NCI-H524 treated with DMSO at 0.1 percent for 48 hours (cell line): ENCODE measurements around the gene MITF.
"Not testable (repeated sequence)": the region's sequence is repeated elsewhere in the genome, so short reads cannot be mapped to it uniquely, and the experiment has no call there.

Experiments
- DNase-seq: peaks from one replicate; lab custom pipeline; 2025; lab: John Stamatoyannopoulos, UW

Gene MITF

DNA sequence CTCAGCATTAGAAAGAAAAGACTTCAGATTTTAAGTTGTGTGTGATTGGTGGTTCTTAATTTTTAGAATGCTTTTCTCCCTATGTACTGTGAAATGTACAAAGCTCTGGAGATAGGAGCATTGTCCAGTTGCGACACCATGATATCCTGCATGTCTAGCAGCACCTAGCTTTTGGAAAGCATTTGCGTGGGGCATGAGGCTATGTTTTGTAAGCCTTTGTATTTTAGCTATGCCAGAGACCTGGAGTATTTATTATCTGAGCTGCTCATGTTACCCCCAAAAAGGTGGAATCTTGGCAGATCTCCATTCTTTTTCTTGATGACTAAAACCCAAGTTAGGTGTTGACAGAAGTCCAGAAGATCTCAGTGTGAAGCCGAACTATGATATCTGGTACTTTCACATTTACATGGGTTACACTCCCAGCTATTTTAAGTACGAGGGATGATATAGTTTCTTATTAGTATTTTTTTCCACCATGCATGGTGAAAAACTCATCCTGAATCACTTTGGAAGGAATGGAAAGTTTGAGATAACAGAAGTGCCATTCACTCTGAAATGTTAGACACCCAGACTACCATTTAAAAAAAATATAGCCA, 133.6 kb downstream of the MITF start:
- DNase-seq, result no peak

DNA sequence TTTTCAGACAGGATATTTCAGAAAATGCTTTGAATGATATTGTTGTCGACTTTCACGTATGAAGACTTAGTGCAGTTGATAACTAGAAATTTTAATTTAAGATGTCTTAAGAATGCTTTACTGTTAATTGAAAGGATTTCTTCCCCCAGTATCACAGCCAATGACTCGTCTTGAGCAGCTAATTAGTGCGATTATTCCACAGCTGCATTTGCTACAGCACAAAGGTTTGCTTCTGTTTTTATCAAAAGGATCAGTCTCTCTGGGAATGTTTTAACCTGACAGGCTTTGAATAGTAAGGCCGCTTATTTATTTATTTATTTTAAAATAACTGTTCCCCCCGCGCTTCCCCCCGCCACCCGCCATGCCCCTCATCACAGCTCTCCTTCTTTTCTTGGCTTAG, 136.8 kb downstream of the MITF start:
- DNase-seq, result no peak

DNA sequence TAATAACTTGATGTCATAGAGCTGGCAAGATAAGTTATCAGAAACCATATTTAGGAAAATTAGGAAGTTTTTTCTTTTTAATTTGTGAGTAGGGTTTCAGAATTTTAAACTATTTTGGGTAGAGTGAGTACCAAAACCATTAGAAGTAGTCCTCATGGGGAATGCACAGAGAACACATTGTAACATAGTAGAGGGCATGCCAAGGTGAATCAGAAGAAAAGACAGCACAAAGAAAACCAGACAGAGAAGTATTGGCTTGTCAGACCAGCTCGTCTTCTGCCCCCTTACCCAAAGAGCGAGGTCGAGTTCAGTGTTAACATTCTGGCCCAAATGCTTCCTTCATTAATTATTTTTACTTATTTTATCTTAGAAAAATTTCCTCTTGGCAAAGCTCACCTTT, 139.0 kb downstream of the MITF start:
- no peak for DNase-seq

DNA sequence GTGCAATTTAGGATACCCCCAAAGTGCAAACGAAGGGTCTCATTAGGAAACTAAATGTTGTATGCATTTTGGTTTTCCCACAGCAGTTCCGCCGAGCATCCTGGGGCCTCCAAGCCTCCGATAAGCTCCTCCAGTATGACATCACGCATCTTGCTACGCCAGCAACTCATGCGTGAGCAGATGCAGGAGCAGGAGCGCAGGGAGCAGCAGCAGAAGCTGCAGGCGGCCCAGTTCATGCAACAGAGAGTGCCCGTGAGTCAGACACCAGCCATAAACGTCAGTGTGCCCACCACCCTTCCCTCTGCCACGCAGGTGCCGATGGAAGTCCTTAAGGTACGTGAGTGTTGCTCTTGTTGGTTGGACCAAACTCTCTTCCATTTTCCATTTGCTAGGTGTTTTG, 139.8 kb downstream of the MITF start:
- no peak for DNase-seq

DNA sequence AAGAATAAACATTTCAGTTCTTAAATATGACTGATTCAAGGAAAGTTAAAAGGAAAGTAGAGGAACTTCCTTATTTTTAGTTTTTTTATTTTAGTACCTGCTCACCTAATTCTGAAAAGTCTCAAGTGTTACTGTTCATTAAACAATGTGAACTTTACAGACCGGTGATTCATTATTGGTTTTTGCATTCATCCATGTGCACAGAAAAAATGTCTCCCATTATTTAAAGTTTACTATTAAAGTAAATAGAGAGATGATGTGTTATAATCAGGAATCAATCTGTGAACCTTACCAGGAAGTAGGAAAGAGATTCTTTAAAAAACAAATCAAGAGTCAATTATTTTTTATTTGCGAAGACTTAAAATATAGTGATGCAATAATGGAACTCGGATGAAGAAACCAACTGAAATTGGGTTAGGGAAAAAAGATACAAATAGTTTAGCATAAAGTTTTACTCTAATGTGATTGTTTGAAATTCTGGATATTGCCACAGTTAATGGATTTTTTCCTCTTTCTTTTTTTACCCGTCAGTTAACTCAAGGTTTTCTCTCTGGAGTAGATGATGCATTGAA, 140.9 kb downstream of the MITF start:
- DNase-seq, result no peak

DNA sequence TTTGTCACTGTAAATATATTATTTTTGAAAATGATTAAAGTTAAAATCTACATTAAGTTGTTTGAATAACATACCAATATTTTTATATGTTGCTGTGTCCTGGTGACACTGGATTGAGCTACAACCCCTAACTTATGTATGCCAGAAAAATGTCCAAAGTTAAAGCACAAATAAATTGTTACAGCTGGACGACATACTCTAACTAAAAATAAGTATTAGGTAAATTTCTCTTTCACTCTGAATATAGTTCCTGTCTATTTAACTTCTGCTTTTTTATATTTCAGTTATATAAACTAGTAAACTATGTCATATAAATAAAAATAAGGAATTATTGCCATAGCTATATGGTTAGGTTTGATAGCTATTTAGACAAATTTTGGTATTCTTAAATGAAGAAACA, 141.8 kb downstream of the MITF start:
- no peak for DNase-seq

DNA sequence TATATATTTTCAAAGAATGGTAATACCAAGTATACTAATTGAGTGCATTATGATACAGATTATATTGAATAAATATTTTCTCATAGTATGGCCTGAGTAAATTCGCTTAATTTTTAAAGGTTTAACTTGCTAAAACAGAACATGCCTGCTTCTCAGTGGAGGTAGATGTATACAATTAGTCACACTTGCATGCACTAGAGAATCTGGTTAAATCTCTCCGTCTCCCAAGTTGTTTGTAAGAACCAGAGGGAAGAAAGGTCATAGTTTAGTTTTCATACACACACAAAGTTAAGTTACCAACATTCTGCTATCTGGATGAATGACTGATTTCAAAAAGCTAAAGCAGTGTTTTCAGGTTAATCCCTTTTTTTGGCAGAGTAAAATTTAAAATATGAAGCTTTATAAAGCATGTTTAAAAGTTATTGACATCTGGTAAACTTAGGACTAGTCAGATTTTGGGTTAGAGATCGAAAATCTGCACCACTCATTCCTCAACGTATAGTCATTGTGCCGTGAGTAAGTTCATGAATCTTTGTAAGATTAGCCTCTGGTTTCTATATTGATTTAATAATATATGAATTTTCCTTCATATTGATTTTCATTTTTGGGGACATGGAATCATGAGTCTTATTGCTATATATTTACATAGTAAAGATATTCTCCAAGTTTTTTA, 142.6 kb downstream of the MITF start:
- no peak for DNase-seq

DNA sequence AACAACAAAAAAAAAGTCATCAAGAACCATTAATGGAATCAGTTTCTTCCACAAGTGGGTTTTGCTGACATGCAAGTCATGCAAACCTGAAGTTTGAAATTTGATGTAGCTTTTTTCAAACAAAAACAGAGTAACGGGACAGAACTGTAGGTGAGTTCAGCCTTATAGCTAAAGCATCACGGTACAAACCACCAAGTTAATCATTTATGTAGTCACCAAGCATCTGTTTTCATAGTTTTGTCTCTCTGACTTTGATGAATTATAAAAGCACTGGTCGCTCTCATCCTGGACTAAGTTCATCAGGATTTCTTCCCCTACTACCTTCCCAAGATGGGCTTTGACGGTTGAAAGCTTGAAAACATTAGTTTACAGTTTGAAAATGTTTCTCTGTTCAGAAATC, 143.3 kb downstream of the MITF start:
- DNase-seq, result no peak

DNA sequence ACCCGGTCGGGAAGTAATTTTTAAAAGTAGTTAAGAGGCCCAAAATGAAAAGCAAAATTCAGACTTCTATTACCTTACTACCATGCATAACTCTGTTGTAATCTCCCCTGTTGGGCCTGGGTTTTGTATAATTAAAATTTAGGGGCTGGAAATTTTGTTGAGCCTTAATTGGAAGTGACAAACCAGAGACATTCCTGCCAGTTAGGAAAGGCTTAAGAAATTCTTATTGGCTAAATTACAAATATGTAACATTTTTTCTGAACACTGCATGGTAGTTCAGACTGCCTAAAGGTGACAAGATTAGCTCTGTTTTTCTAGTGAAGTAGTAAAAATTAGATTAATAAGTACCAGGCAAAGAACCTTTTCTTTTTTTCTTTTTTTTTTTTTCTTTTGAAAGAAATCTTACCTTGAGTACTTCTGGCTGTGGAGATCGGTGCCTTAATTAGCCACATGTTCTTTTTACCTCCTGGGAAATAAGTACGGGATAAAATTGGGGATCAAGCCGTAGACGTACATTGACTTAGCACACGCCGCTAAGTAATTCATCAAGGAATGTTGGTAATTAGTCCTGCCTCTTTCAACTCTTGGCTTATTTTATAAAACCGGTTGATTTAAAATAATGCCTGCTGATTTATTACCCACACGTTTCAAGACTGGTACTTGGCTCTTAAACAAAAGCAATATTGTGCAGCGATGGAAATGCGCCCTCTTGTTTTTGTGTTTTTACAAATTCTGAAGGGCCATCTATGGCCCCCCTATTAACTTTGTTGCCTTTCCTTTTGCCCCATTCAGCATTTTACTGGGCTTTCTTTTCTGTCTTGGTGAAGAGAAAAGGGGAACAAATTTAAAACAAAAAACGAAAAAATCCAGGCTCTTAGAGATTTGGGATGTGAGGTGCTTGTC, 149.0 kb downstream of the MITF start:
- DNase-seq, result no peak

DNA sequence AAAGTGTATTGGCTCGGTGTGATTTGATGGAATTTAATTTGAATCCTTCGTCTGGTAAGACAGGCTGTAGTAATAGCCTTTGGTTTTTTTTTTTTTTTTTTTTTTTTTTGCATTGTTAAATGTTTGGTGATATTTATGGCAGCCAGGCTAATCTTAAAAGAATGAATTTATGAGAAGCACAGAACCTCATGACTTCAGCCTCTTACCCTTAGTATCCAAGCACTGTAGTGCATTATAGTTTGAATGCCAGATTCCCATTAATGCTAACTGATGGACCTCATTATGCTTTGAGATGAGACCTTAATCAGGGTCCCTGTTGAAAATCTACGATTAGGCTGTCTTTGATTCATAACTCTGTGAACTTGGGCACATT, 149.7 kb downstream of the MITF start:
- no peak for DNase-seq

DNA sequence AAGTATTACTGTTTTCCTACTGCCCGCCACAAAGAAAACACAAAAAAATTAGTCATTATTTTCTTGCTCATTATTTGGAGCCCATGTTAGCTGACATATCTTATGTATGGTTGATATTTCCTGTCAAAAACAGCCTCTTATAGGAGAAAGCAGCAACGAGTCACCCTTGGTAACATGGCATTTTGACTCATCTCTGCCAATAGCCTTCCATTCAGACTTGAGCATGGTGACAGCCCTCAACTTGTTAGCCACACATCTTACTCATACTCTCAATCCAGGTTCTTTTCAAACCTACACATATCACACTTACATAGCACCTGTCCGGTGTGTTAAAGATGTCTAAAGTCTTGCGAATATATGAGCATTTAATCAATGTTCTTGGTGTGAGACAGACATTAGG, 150.8 kb downstream of the MITF start:
- no peak for DNase-seq

DNA sequence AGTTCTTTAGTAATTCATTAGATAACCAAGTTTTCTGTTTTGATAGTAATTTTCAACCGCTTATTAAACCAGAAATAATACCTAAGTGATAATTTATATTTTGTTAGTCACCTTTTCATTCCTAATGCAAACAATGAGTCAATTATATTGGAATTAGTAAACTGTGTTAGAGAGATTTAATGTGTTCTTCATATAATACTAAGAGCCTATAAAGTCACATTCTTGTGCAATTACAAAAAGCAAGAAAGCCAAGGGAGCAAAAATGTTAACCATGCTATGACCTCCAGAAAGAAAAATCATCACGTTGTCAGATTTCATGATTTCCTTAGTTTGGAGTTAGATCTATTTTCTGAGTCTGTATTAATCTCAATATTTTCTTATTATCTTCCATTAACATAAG, 151.4 kb downstream of the MITF start:
- DNase-seq, result no peak

DNA sequence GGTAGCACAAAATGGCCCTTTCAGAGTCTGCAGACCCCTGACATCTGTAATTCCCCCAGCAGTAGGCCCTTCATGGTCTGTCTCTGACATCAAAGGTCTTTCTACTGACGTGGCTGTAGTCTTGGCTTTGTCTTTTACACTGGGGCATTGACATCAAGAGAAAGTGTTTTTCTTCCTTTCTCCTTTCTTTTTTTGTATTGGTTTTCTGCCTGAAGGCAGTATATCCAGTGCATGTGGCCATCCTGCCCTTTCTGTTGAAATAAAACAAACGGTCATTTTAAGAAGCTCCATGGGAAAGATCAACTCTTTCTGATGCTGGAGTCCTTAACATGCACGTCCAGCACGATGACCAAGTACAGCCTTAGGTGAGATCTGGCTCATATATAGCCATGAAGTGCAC, 153.4 kb downstream of the MITF start:
- DNase-seq, result no peak

DNA sequence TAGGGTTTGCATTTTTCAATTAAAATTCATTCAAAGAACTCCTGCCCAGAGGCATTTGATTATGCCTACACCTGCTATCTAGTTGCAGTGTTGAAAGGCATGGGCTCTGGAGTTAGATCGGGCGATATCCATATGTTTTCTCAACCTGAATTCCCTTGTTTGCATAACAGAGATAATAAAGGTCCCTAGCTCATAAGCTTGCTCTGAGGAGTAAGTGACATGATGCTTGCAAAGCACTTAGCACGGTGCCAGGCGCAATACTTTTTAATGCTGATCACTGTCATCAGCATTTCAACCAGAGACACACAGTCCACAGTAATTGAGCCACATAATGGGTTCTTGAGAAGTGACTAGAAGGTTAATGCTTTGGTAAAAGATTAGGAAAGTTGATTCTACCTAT, 154.0 kb downstream of the MITF start:
- DNase-seq, result no peak

DNA sequence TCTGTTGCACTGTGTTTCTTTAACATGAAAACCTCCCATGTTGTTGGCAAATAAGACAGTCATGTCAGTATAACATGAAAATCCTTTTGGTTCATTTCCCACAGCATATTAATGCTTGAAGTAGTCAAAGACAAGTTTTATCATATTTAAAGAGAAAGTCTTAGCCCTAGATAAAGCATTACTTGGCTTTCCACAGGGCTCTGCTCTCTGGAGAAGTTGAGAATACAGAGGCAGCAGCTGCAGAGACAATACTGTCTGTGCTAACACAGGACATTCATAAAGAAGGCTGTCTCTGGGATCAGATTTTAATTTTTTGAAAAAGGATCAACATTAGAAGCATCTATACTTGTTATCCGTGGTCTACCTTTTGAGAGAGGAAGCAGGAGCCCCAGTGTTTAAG, 156.8 kb downstream of the MITF start:
- no peak for DNase-seq

DNA sequence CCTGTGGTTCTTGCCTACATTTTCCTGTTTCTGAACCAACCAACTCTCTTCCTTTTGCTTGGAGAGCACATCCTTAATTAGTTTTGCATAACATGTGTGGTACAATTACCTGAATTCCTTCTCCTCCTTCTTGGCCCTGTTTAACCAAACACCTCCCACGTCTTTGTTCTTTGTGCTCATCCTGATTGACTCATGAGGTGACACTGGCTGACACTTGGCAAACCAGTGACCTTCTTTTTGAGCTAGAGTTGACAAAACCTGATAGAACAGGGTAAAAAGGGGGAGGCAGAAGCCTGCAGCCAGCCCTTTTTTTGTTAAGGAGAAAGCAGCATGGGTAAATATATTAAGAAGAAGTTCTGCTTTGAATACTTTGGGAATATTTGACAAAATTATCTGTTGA, 161.1 kb downstream of the MITF start:
- no peak for DNase-seq

DNA sequence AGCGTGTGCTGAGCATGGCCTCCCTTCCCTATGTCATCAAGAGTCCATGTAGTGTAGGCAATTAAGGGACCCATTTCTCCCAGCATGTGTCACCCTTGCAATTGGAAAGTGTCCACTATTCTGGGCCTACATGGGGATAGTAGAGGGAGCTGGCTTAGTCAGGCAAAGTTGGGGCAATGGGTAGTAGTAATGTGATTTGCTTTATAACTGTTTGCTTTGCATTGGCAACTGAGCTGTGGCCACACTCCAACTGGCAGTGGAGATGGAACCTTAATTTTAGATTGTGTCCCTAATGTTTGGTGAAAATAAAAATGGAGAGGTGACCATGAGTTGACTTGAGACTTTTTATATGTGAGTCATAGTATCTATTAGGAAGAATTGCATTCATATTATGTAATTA, 162.5 kb downstream of the MITF start:
- no peak for DNase-seq

DNA sequence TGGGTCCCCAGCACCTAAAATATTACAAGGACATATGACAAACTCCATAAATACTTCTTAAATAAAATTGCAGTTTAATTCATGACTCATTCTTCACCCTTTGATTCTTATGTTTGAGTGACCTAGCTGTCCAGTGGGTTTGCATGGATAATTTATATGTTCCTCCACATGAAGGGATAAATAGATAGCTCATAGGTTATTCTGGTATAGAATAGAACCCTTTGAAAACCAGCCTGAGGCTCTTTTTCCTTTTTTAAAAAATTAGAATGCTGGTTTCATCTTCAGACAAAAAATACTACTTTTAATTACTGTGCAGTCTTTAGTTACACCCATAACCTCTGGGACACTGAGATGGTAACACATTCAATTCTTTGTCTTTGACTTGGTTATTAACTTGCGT, 163.1 kb downstream of the MITF start:
- no peak for DNase-seq

DNA sequence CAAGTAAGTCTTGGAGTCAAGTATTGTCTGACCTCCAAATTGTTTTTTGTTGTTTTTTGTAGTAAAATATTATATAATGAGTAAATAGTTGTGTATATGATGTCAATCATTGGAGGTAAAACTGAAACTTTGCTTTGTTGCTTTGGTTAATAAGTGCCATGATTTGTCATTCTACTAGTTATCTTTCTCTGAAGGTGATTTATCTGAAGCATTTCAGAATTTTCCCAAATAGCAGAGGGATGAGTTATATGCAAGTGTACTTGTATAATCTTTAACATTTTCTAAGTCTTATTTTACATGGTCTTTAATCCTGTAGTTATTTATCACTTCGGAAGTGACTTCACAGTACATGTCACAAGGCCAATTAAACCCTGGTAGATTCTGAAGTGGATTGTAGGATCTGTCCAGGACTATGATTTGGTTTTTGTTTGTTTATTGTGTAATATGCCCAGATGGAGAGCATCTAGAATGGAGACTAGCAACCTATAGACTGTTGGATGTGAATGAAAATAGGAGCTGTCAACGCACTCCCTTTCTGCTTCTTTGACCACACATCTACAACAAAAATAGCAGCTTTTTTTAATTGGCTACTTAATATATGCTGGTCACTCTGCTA, 167.2 kb downstream of the MITF start:
- no peak for DNase-seq

DNA sequence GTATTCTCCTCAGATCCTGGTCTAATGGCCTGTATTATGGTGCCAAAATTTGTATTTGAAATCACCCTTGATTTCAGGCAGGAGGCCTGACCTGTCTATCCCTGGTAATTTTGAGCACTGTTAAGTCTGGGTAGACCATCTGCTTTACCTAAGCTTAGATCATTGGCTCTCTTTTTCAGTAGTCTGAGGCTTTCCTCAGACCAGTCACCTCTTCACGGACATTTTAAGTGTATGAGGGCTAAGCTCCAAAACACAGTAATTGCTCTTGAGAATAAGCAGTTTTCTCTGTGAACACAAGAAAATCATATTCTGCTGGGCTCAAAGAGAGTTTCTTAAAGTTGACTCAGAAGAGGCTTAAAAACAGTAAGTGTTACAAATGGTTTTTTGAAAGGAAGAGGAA, 168.3 kb downstream of the MITF start:
- DNase-seq, result no peak

DNA sequence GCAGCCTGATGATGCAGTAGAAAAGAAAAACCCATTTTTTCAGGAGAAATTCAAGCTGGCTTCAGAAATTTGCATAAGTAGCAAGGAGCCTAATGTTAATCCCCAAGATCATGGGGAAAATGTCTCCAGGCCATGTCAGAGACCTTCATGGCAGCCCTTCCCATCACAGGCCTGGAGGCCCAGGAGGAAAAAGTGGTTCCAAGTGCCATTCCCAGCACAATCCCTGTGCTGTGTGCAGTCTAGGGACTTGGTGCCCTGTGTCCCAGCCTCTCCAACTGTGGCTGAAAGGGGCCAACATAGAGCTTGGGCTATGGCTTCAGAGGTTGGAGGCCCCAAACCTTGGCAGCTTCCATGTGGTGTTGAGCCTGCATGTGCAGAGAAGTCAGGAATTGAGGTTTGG, 170.6 kb downstream of the MITF start:
- not testable (repeated sequence) for DNase-seq

DNA sequence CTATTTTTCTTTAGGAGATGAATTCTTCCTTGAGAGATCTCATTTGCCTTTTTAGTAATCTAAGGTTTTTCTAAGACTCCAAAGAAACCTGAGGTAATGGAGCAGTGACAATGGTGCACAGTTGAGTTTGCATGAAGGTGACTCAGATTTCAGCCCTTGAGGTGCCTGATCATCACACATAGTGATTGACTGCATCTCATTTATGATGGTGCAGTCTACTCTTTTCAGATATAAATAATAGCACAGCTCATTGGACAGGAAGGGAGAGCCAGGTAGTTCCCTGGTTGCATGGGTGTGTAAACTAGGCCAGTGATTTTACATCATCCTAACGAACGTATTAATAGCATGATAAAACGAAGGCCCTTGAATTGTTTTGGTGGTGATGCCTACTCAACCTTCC, 174.2 kb downstream of the MITF start:
- DNase-seq, result no peak

DNA sequence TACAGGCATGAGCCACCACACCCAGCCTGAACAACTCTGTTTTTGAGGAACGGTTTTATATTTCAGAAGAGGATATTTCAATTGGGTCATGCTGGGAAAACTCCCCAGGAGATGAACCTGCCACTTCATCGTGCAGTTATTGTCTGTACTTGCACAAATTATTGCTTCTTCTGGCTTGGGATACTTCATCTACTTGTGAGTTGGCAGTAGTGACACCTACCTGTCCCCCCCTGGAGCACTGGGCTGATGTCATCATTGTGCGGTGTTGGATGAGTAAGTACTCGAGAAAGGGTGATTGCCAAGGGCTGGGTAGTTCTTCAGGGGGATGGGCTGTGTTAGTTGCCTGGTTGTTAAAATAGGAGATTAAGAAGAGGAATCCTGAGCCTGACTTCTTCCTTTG, 175.1 kb downstream of the MITF start:
- DNase-seq, result no peak
